CD4-positive, alpha-beta memory T cell (primary cell): ENCODE results near the gene OCEL1. TPM values are rescaled to one million over a fixed set of nuclear protein-coding genes. Genes with fewer than 3 reads are reported as not detected.

Experiments used
- CTCF ChIA-PET: fragments of 350-600 bp; sonication (Branson Sonifier 250); formaldehyde crosslinking; loops from one replicate; lab custom pipeline; 2021; ENCODE audit warnings: inconsistent platforms; ENCODE audit not compliant: partially characterized antibody; lab: Charles Lee
- POLR2A ChIA-PET: fragments of 350-600 bp; sonication (Branson Sonifier 250); formaldehyde crosslinking; loops from one replicate; lab custom pipeline; 2021; ENCODE audit not compliant: partially characterized antibody; lab: Charles Lee
- DNase-seq, 5 donors: peaks; one replicate each; pipeline versions ENCODE4 v3.0.0 to v3.0.0-alpha.2; 2020 to 2022; ENCODE audit warnings: mixed read lengths in 1 of 5
- H3K27ac ChIP-seq: one replicate; pipeline ENCODE4 v1.7.0; 2013; ENCODE audit warnings: low read depth, low read length
- H3K27me3 ChIP-seq: 2 replicates; pipeline ENCODE4 v1.7.0; 2013; ENCODE audit warnings: mild to moderate bottlenecking, low read length, moderate library complexity; ENCODE audit not compliant: insufficient read depth
- H3K36me3 ChIP-seq: 2 replicates; pipeline ENCODE4 v1.7.0; 2013; ENCODE audit warnings: mild to moderate bottlenecking, low read length, moderate library complexity; ENCODE audit not compliant: insufficient read depth
- H3K4me1 ChIP-seq: 2 replicates; pipeline ENCODE4 v1.7.0; 2013; ENCODE audit warnings: mild to moderate bottlenecking, low read length, moderate library complexity; ENCODE audit not compliant: insufficient read depth
- H3K4me3 ChIP-seq, 2 donors: one replicate each; pipeline ENCODE4 v1.7.0; 2013; ENCODE audit warnings: low read length in 2 of 2, mild to moderate bottlenecking in 1 of 2
- H3K9me3 ChIP-seq, 2 donors: one replicate each; pipeline ENCODE4 v1.7.0; 2013; ENCODE audit warnings: low read length in 2 of 2, control low read depth in 1 of 2; ENCODE audit not compliant: control insufficient read depth in 1 of 2
- H3K27ac Mint-ChIP-seq, 7 donors: one replicate each; pipeline ENCODE4 v1.8.0; 2020 to 2021; ENCODE audit warnings: mixed read lengths in 7 of 7, mild to moderate bottlenecking in 6 of 7, inconsistent platforms in 3 of 7, moderate library complexity in 3 of 7
- H3K27me3 Mint-ChIP-seq, 2 donors: one replicate each; pipeline ENCODE4 v1.8.0; 2020 to 2021; ENCODE audit warnings: mixed read lengths in 2 of 2
- H3K36me3 Mint-ChIP-seq, 2 donors: one replicate each; pipeline ENCODE4 v1.8.0; 2020 to 2021; ENCODE audit warnings: mixed read lengths in 2 of 2, inconsistent platforms in 1 of 2, mild to moderate bottlenecking in 1 of 2
- H3K4me1 Mint-ChIP-seq, 4 donors: one replicate each; pipeline ENCODE4 v1.8.0; 2020 to 2021; ENCODE audit warnings: mixed read lengths in 4 of 4, mild to moderate bottlenecking in 1 of 4
- H3K4me3 Mint-ChIP-seq, 8 donors: one replicate each; pipeline ENCODE4 v1.8.0; 2020 to 2021; ENCODE audit warnings: mixed read lengths in 8 of 8, mild to moderate bottlenecking in 7 of 8, moderate library complexity in 6 of 8, inconsistent platforms in 3 of 8
- H3K9me3 Mint-ChIP-seq, 8 donors: one replicate each; pipeline ENCODE4 v1.8.0; 2020 to 2021; ENCODE audit warnings: mixed read lengths in 8 of 8, mild to moderate bottlenecking in 5 of 8, inconsistent platforms in 3 of 8, moderate library complexity in 1 of 8
- intact Hi-C: fragments of 100-400 bp; cut with micrococcal nuclease; formaldehyde crosslinking; loops from one replicate; pipeline ENCODE4 v1.15.1; 2023
- polyA plus RNA-seq, 2 donors: library from polyadenylated mRNA; unstranded; fragments of 300-500 nt; fragmentation: Illumina TruSeq; gene quantifications; one replicate each; pipeline ENCODE4 v1.2.3, GENCODE V29; 2021
- total RNA-seq, 2 experiments: library from RNA; stranded (reverse); gene quantifications; one replicate each; pipeline ENCODE4 v1.2.3, GENCODE V29; 2021

OCEL1 gene, protein sequence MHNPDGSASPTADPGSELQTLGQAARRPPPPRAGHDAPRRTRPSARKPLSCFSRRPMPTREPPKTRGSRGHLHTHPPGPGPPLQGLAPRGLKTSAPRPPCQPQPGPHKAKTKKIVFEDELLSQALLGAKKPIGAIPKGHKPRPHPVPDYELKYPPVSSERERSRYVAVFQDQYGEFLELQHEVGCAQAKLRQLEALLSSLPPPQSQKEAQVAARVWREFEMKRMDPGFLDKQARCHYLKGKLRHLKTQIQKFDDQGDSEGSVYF
- total RNA-seq = 10 to 100 TPM; 23.9 to 29.3 TPM
- polyA plus RNA-seq = 10 to 100 TPM; 37.8 to 38.0 TPM

- Histone ChIP-seq H3K4me3 (peak within 1 kb of the TSS; percentile 73 to 90), H3K4me1 (peaks cover 14% of the 10 kb centered on the region), H3K36me3 (peaks cover 7% of the 10 kb centered on the region), H3K27ac (peak within 1 kb of the TSS; percentile 73), H3K27me3 (no peaks in the 10 kb centered on the region), H3K9me3 (no peaks in the 10 kb centered on the region)
- peak within 1 kb of the TSS; percentile 95 to 99 (median 95) for H3K4me3 Mint-ChIP-seq
- ChIA-PET CTCF (interaction anchor here (0.5 to 2.5 kb wide), 8 partner anchors 8 to 150 kb away, joined by 3 to 13 read pairs (median 3); partner anchors contain the start of genes USE1 and USHBP1), POLR2A (interaction anchor here (0.6 to 4.7 kb wide), 26 partner anchors 9 to 1390 kb away, joined by 3 to 134 read pairs (median 5); partner anchors contain the start of genes ABHD8, ANKLE1, ANO8 and BABAM1)
- peaks cover 4 to 19% (median 7%) of the 10 kb centered on the region in 4 donors for H3K4me1 Mint-ChIP-seq
- peak within 1 kb of the TSS; percentile 98 to 99 (median 98) for H3K27ac Mint-ChIP-seq
- H3K36me3 Mint-ChIP-seq = peaks cover 0 to 13% of the 10 kb centered on the region in 2 donors
- DNase-seq = peak; percentile 96 to 98 (median 97)
- intact Hi-C loops = loop anchor here (1.0 to 5.0 kb wide), 6 partner anchors 9 to 151 kb away; partner anchors contain the start of genes BABAM1, DDA1, HAUS8 and MYO9B
- H3K9me3 Mint-ChIP-seq = no peaks in the 10 kb centered on the region
- H3K27me3 Mint-ChIP-seq = no peaks in the 10 kb centered on the region
Measured at GRCh38 chr19:17226002-17226933, at the start of gene OCEL1. Gene OCEL1 (plus strand): TSS chr19:17226226. CDS start chr19:17226248, 22 bp downstream.

- no peaks in the 10 kb centered on the region for H3K9me3 ChIP-seq
- peaks cover 27% of the 10 kb centered on the region for H3K36me3 ChIP-seq
- H3K27ac Mint-ChIP-seq = peak overlapping the region in 2 of 7 donors; percentile 27 to 53
- ChIA-PET CTCF (interaction anchor here (0.7 kb wide), 1 partner anchor 8 kb away, joined by 5 read pairs; no protein-coding TSS in a partner anchor), POLR2A (no interaction called here)
- no peak overlapping the region for H3K4me3 ChIP-seq
- H3K4me1 Mint-ChIP-seq = peaks cover 3 to 5% (median 4%) of the 10 kb centered on the region in 4 donors
- no peaks in the 10 kb centered on the region for H3K9me3 Mint-ChIP-seq
- H3K4me3 Mint-ChIP-seq = no peak overlapping the region
- intact Hi-C loops = no loop called here
- H3K27me3 Mint-ChIP-seq = no peaks in the 10 kb centered on the region
- no peak for DNase-seq
- H3K27me3 ChIP-seq = no peaks in the 10 kb centered on the region
- peaks cover 6% of the 10 kb centered on the region for H3K4me1 ChIP-seq
- no peak overlapping the region for H3K27ac ChIP-seq
- H3K36me3 Mint-ChIP-seq = peaks cover 13 to 41% of the 10 kb centered on the region in 2 donors
Measured at GRCh38 chr19:17178291-17178690, 47.7 kb upstream of the OCEL1 start.

DNA sequence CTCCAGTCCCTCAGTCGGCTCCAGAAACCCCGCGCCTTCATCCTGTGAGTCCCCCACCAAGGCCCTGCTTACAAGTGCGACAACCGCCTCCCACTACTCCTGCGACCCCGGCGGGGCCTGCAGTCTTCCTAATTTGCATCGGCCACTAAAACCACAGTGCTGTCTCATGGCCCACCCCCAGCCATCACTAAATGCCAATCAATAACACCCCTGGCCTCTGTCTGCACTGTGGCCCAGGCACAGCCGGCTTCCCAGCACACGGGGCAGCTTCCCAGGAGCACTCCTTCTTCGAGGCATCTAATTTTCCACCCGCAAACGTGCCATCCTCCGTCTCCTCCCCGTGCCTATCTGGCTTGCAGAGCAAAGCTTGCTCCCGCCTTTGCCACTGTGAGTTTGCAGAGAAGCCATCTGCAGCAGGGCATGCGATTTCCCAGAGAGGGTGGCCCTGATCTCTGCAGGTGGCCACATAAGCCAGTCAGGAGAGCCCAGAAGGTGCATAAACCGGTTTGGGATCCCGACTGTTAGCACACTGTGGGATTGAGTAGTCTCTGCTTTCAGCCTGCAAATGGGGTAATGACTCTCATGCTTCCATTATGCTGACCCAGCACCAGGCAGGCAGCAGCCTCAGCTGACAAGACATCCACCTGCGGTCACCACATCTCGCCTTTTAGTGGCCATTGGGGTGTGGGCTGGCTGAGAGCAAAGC lies 44.9 kb upstream of the OCEL1 start:
- ChIA-PET POLR2A (no interaction called here), CTCF (interaction anchor here (1.0 kb wide), 1 partner anchor 54 kb away, joined by 4 read pairs; no protein-coding TSS in a partner anchor)
- H3K27me3 Mint-ChIP-seq = no peaks in the 10 kb centered on the region
- Histone ChIP-seq H3K27ac (no peak overlapping the region), H3K4me3 (no peak overlapping the region), H3K4me1 (peaks cover 22% of the 10 kb centered on the region), H3K27me3 (no peaks in the 10 kb centered on the region), H3K36me3 (peaks cover 20% of the 10 kb centered on the region), H3K9me3 (no peaks in the 10 kb centered on the region)
- peaks cover 12 to 50% of the 10 kb centered on the region in 2 donors for H3K36me3 Mint-ChIP-seq
- peaks cover 16 to 23% (median 19%) of the 10 kb centered on the region in 4 donors for H3K4me1 Mint-ChIP-seq
- H3K9me3 Mint-ChIP-seq = no peaks in the 10 kb centered on the region
- peak overlapping the region in 1 of 8 donors; percentile 10 for H3K4me3 Mint-ChIP-seq
- intact Hi-C loops = no loop called here
- H3K27ac Mint-ChIP-seq = peak overlapping the region in 3 of 7 donors; percentile 7 to 53 (median 35)
- DNase-seq = no peak

GRCh38 chr19:17183271-17183761 lies 42.7 kb upstream of the OCEL1 start:
- H3K4me3 ChIP-seq = peak overlapping the region; percentile 5 to 43
- POLR2A ChIA-PET = interaction anchor here (0.7 to 3.4 kb wide), 14 partner anchors 9 to 155 kb away, joined by 3 to 52 read pairs (median 7); partner anchors contain the start of genes BABAM1, HAUS8, MYO9B and OCEL1
- Mint-ChIP-seq H3K4me1 (peaks cover 16 to 27% (median 19%) of the 10 kb centered on the region in 4 donors), H3K9me3 (no peaks in the 10 kb centered on the region), H3K4me3 (peak overlapping the region; percentile 86 to 92 (median 90)), H3K27ac (peak overlapping the region; percentile 82 to 98 (median 96)), H3K36me3 (peaks cover 13 to 41% of the 10 kb centered on the region in 2 donors), H3K27me3 (no peaks in the 10 kb centered on the region)
- CTCF ChIA-PET = interaction anchor here (0.8 to 2.8 kb wide), 12 partner anchors 10 to 116 kb away, joined by 3 to 13 read pairs (median 4); partner anchors contain the start of genes BABAM1 and USE1
- intact Hi-C loops = no loop called here
- no peaks in the 10 kb centered on the region for H3K9me3 ChIP-seq
- H3K36me3 ChIP-seq = peaks cover 21% of the 10 kb centered on the region
- H3K27me3 ChIP-seq = no peaks in the 10 kb centered on the region
- DNase-seq = peak in 1 of 5 donors; percentile 28
- H3K4me1 ChIP-seq = peaks cover 22% of the 10 kb centered on the region
- H3K27ac ChIP-seq = peak overlapping the region; percentile 58

DNA sequence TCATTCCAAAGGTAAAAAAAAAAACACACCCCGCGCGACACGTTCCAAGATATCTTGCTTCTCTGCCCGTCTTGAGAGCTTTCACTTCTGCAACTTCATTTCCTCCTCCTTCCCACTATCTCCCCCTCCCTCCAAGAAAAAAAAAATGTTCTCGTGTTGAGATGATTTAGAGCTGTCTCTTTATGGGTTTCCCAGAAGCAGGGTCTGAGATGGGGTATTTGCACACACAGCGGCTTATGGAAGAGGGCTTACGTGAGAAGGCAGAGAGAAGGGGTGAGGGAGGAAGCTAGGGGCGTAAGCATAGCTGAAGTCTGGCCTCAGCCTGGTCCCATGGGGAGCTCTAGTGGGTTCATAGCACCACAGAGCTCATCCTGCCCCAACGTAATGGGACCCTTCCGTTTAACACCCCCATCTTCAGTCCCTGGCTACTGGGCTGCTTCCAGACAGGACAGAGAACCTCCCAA lies 42.1 kb upstream of the OCEL1 start:
- no peaks in the 10 kb centered on the region for H3K27me3 ChIP-seq
- peak overlapping the region; percentile 86 to 92 (median 90) for H3K4me3 Mint-ChIP-seq
- ChIA-PET POLR2A (interaction anchor here (0.6 to 3.4 kb wide), 17 partner anchors 9 to 155 kb away, joined by 3 to 52 read pairs (median 6); partner anchors contain the start of genes BABAM1, HAUS8, MYO9B and OCEL1), CTCF (interaction anchor here (0.6 to 2.8 kb wide), 15 partner anchors 9 to 116 kb away, joined by 3 to 13 read pairs (median 4); partner anchors contain the start of genes BABAM1 and USE1)
- peaks cover 15 to 42% of the 10 kb centered on the region in 2 donors for H3K36me3 Mint-ChIP-seq
- intact Hi-C loops = loop anchor here (1.0 to 2.0 kb wide), 3 partner anchors 51 to 117 kb away; no protein-coding TSS in a partner anchor
- peaks cover 16 to 27% (median 19%) of the 10 kb centered on the region in 4 donors for H3K4me1 Mint-ChIP-seq
- no peaks in the 10 kb centered on the region for H3K9me3 Mint-ChIP-seq
- peak in 4 of 5 donors; percentile 24 to 35 (median 31) for DNase-seq
- H3K27ac ChIP-seq = peak overlapping the region; percentile 58
- peaks cover 19% of the 10 kb centered on the region for H3K36me3 ChIP-seq
- no peaks in the 10 kb centered on the region for H3K9me3 ChIP-seq
- peak overlapping the region; percentile 82 to 98 (median 96) for H3K27ac Mint-ChIP-seq
- H3K4me1 ChIP-seq = peaks cover 22% of the 10 kb centered on the region
- peak overlapping the region; percentile 5 to 43 for H3K4me3 ChIP-seq
- H3K27me3 Mint-ChIP-seq = no peaks in the 10 kb centered on the region
